B cell (primary cell): ENCODE measurements around the gene PPP1R11. TPM values are rescaled to one million over a fixed set of nuclear protein-coding genes. Genes with fewer than 3 reads are reported as not detected.

Experiments
- ATAC-seq: fragments of 200-7000 bp; cut with Tn5 transposase; one replicate; pipeline ENCODE4 v1.10.0; 2021; ENCODE audit warnings: low read depth, mild to moderate bottlenecking, moderate number of reproducible peaks, moderate library complexity
- CTCF ChIA-PET: fragments of 350-600 bp; sonication (Branson Sonifier 250); formaldehyde crosslinking; loops from one replicate; lab custom pipeline; 2021; ENCODE audit warnings: antibody characterized with exemption, inconsistent platforms; lab: Charles Lee
- POLR2A ChIA-PET: fragments of 350-600 bp; sonication (Branson Sonifier 250); formaldehyde crosslinking; loops from one replicate; lab custom pipeline; 2021; ENCODE audit warnings: antibody characterized with exemption; lab: Charles Lee
- DNase-seq: peaks from one replicate; pipeline ENCODE4 v3.0.0; 2013
- H2AFZ ChIP-seq: 2 replicates; pipeline ENCODE4 v1.6.1; 2012; ENCODE audit warnings: mild to moderate bottlenecking, low read depth, low read length; ENCODE audit not compliant: insufficient read depth, poor library complexity, severe bottlenecking
- H3K27ac ChIP-seq, 2 donors: 1 replicate in 1 of 2; 2 replicates in 1 of 2; pipeline ENCODE4 v1.5.1; 2012 to 2013; ENCODE audit warnings: low read length in 2 of 2, mild to moderate bottlenecking in 2 of 2, moderate library complexity in 1 of 2
- H3K27me3 ChIP-seq, 4 experiments: fragments of 200-600 bp in 1 of 4; sonication (generic) in 1 of 4; replicated peaks in 1 of 4; 1 replicate in 2 of 4; 2 replicates in 2 of 4; pipeline versions ENCODE4 v1.6.1 to v1.7.0; 2013 to 2016; ENCODE audit warnings: low read length in 3 of 4, mild to moderate bottlenecking in 2 of 4, mixed read lengths in 1 of 4, moderate library complexity in 1 of 4; ENCODE audit not compliant: insufficient read depth in 4 of 4, control insufficient read depth in 3 of 4; ENCODE audit errors: control extremely low read depth in 1 of 4
- H3K36me3 ChIP-seq, 2 experiments: replicated peaks in 1 of 2; 1 replicate in 1 of 2; 2 replicates in 1 of 2; pipeline versions ENCODE4 v1.6.1 to v1.7.1; 2013; ENCODE audit warnings: low read length in 1 of 2; ENCODE audit not compliant: insufficient read depth in 2 of 2, control insufficient read depth in 1 of 2; ENCODE audit errors: control extremely low read depth in 1 of 2, extremely low read depth in 1 of 2
- H3K4me1 ChIP-seq, 2 donors: fragments of 200-600 bp in 1 of 2; sonication (generic) in 1 of 2; 1 replicate in 1 of 2; 2 replicates in 1 of 2; pipeline versions ENCODE4 v1.5.1 to v1.6.1; 2013 to 2017; ENCODE audit warnings: low read length in 2 of 2; ENCODE audit not compliant: control insufficient read depth in 2 of 2, insufficient read depth in 2 of 2
- H3K4me2 ChIP-seq: replicated peaks from 2 replicates; pipeline ENCODE3; 2012; ENCODE audit warnings: mild to moderate bottlenecking, low read depth, low read length; ENCODE audit not compliant: poor library complexity, severe bottlenecking
- H3K4me3 ChIP-seq, 5 experiments: fragments of 200-600 bp in 1 of 5; sonication (generic) in 1 of 5; 1 replicate in 3 of 5; 2 replicates in 2 of 5; pipeline versions ENCODE4 v1.5.1 to v1.7.0; 2011 to 2016; ENCODE audit warnings: low read length in 4 of 5, mild to moderate bottlenecking in 4 of 5, low read depth in 2 of 5, control low read depth in 1 of 5, moderate library complexity in 1 of 5; ENCODE audit not compliant: insufficient read depth in 1 of 5; ENCODE audit errors: control extremely low read depth in 1 of 5, extremely low read depth in 1 of 5
- H3K79me2 ChIP-seq: fragments of 200-600 bp; sonication (generic); one replicate; pipeline ENCODE4 v1.6.0; 2016; ENCODE audit warnings: low read length; ENCODE audit not compliant: control insufficient read depth, insufficient read depth
- H3K9ac ChIP-seq: fragments of 200-600 bp; sonication (generic); 2 replicates; pipeline ENCODE4 v1.6.1; 2017; ENCODE audit warnings: mild to moderate bottlenecking, low read length, moderate library complexity
- H3K9me3 ChIP-seq, 3 donors: one replicate each; pipeline versions ENCODE4 v1.6.1 to v1.7.1; 2013; ENCODE audit warnings: low read length in 2 of 3; ENCODE audit not compliant: control insufficient read depth in 2 of 3, insufficient read depth in 1 of 3; ENCODE audit errors: control extremely low read depth in 1 of 3
- H4K20me1 ChIP-seq: 2 replicates; pipeline ENCODE4 v1.6.0; 2012; ENCODE audit warnings: mild to moderate bottlenecking, low read length; ENCODE audit not compliant: insufficient read depth, control insufficient read depth, poor library complexity, severe bottlenecking
- H3K27ac Mint-ChIP-seq: one replicate; pipeline ENCODE4 v1.8.0; 2021; ENCODE audit warnings: mixed read lengths
- H3K27me3 Mint-ChIP-seq: one replicate; pipeline ENCODE4 v1.8.0; 2021; ENCODE audit warnings: mixed read lengths
- H3K4me1 Mint-ChIP-seq: one replicate; pipeline ENCODE4 v1.8.0; 2021; ENCODE audit warnings: mixed read lengths
- H3K4me3 Mint-ChIP-seq: one replicate; pipeline ENCODE4 v1.8.0; 2021; ENCODE audit warnings: mixed read lengths
- H3K9me3 Mint-ChIP-seq: one replicate; pipeline ENCODE4 v1.8.0; 2022; ENCODE audit warnings: mixed read lengths; ENCODE audit not compliant: insufficient read depth
- EZH2 ChIP-seq: IDR thresholded peaks from 2 replicates; pipeline ENCODE4 v1.6.1; 2012; ENCODE audit warnings: borderline replicate concordance, low read depth, mild to moderate bottlenecking, moderate library complexity, low read length; ENCODE audit not compliant: insufficient read depth, poor library complexity, severe bottlenecking
- WGBS: methylation state at CpG from one replicate; pipeline ENCODE4 v1.1.5; 2013; ENCODE audit warnings: missing lambda C conversion rate; ENCODE audit not compliant: insufficient coverage; 5-methylcytosine and 5-hydroxymethylcytosine counted together
- intact Hi-C: fragments of 100-400 bp; cut with micrococcal nuclease; formaldehyde crosslinking; loops from one replicate; pipeline ENCODE4 v1.10.0; 2022
- polyA plus RNA-seq: library from polyadenylated mRNA; depleted of rRNA; stranded (reverse); fragments of >200 nt; gene quantifications from 2 replicates; pipeline ENCODE4 v1.2.3, GENCODE V29; 2012
- total RNA-seq, 2 donors: library from RNA; stranded (reverse); fragments of 120-200 nt in 1 of 2; gene quantifications; 1 replicate in 1 of 2; 2 replicates in 1 of 2; pipeline versions ENCODE4 v1.2.3 to v1.2.4, GENCODE V29; 2013 to 2022
- TF ChIP-seq, protein P1 (sequence below): fragments of 200-600 bp; IDR thresholded peaks from one replicate; pipeline ENCODE4 v1.8.0; 2022; ENCODE audit warnings: antibody characterized with exemption, mild to moderate bottlenecking

The PPP1R11 gene
- total and polyA plus RNA-seq, 2 donors (not counting 1 experiment from before 2014, with no cell fraction given) = 44.8 to 47.8 TPM

DNA sequence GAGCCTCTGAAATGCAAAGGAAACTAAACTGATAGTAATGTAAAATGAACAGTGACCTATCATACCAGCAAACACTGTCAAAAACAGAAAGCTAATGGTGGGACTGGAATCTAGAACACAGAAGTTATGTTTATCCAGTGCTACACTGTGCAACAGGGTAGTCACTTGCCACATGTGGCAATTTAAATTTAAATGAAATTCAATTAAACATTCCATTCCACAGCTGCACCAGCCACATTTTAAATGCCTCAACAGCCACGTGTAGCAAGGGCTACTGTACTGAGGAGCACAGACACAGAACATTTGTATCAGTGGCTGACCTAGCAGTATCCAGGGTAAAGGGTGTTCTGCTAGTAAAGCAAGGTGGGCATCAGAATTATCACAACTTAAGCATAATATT, 11.5 kb upstream of the PPP1R11 start:
- H3K9me3 ChIP-seq = no peaks in the 10 kb centered on the region
- ChIA-PET POLR2A (interaction anchor here (1.0 kb wide), 1 partner anchor 11 kb away, joined by 3 read pairs; no protein-coding TSS in a partner anchor), CTCF (no interaction called here)
- no peak overlapping the region for H2AFZ ChIP-seq
- no peaks in the 10 kb centered on the region for H4K20me1 ChIP-seq
- H3K4me3 ChIP-seq = no peak overlapping the region
- peaks cover 7 to 8% of the 10 kb centered on the region in 2 donors for H3K4me1 ChIP-seq
- no peaks in the 10 kb centered on the region for H3K27me3 Mint-ChIP-seq
- intact Hi-C loops = no loop called here
- no peak overlapping the region for H3K27ac Mint-ChIP-seq
- no peak overlapping the region for H3K27ac ChIP-seq
- H3K79me2 ChIP-seq = peaks cover 7% of the 10 kb centered on the region
- no peak for ATAC-seq
- H3K4me1 Mint-ChIP-seq = peaks cover 10% of the 10 kb centered on the region
- H3K36me3 ChIP-seq = peaks cover 0 to 20% of the 10 kb centered on the region in 2 experiments
- WGBS = no CpG with 5 or more reads among the region's 1 CpG
- no peak overlapping the region for H3K4me3 Mint-ChIP-seq
- TF ChIP-seq, protein P1, sequence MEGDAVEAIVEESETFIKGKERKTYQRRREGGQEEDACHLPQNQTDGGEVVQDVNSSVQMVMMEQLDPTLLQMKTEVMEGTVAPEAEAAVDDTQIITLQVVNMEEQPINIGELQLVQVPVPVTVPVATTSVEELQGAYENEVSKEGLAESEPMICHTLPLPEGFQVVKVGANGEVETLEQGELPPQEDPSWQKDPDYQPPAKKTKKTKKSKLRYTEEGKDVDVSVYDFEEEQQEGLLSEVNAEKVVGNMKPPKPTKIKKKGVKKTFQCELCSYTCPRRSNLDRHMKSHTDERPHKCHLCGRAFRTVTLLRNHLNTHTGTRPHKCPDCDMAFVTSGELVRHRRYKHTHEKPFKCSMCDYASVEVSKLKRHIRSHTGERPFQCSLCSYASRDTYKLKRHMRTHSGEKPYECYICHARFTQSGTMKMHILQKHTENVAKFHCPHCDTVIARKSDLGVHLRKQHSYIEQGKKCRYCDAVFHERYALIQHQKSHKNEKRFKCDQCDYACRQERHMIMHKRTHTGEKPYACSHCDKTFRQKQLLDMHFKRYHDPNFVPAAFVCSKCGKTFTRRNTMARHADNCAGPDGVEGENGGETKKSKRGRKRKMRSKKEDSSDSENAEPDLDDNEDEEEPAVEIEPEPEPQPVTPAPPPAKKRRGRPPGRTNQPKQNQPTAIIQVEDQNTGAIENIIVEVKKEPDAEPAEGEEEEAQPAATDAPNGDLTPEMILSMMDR = no peak
- TF ChIP-seq EZH2 = no peak
- H3K4me2 ChIP-seq = no peak overlapping the region
- H3K9ac ChIP-seq = no peak overlapping the region
- no peak for DNase-seq
- no peaks in the 10 kb centered on the region for H3K9me3 Mint-ChIP-seq
- H3K27me3 ChIP-seq = no peaks in the 10 kb centered on the region

DNA sequence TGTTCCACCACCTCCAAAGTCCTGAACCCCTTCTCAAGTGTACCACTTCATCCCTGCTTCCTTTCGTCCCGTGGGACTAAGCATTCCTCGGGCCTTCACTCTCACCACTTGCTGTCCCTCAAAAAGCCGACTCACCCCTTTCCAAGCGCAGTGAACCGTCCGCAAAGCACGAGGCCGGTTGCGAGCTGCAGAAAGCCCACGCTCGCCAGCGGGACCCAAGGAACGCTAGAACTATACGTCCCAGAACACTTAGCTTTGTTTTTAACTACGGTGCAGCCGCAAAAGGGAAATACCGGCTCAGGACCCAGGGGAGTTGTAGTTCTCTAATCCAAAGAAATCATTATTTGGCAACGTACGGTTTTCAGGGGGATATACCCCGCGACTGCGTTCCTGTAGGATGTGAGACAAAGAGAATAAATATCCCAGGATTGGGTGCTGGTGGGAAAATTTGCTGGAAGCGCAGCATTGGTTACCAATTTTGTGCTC, 6.3 kb upstream of the PPP1R11 start:
- peak overlapping the region; percentile 91 for H3K9ac ChIP-seq
- peak overlapping the region; percentile 99 for H3K27ac Mint-ChIP-seq
- no peaks in the 10 kb centered on the region for H3K27me3 ChIP-seq
- H3K4me1 Mint-ChIP-seq = peaks cover 35% of the 10 kb centered on the region
- H3K4me2 ChIP-seq = peak overlapping the region; percentile 85
- no peaks in the 10 kb centered on the region for H4K20me1 ChIP-seq
- DNase-seq (no peak), ATAC-seq (peak; percentile 64)
- H3K27ac ChIP-seq = peak overlapping the region; percentile 95 to 97
- TF ChIP-seq, protein P1 = no peak
- no peak for TF ChIP-seq EZH2
- H3K4me1 ChIP-seq = peaks cover 19 to 23% of the 10 kb centered on the region in 2 donors
- peak overlapping the region; percentile 100 for H3K4me3 Mint-ChIP-seq
- peaks cover 4 to 31% of the 10 kb centered on the region in 2 experiments for H3K36me3 ChIP-seq
- no peaks in the 10 kb centered on the region for H3K9me3 ChIP-seq
- POLR2A ChIA-PET = interaction anchor here (0.5 to 2.0 kb wide), 7 partner anchors 41 to 673 kb away, joined by 3 to 10 read pairs (median 4); partner anchors contain the start of gene TRIM26
- no peaks in the 10 kb centered on the region for H3K9me3 Mint-ChIP-seq
- CTCF ChIA-PET = interaction anchor here (0.6 to 3.1 kb wide), 9 partner anchors 9 to 407 kb away, joined by 3 to 16 read pairs (median 5); partner anchors contain the start of gene RNF39
- peak overlapping the region; percentile 86 for H2AFZ ChIP-seq
- intact Hi-C loops = loop anchor here (1.0 to 10.0 kb wide), 4 partner anchors 42 to 1914 kb away; partner anchors contain the start of genes DXO and HLA-A
- H3K27me3 Mint-ChIP-seq = no peaks in the 10 kb centered on the region
- peaks cover 44% of the 10 kb centered on the region for H3K79me2 ChIP-seq
- peak overlapping the region; percentile 80 to 100 (median 92) for H3K4me3 ChIP-seq
- WGBS = 2% methylated on average over 21 of the region's 24 CpGs
